PC-9 (cell line): Measurements from ENCODE around the gene CCL27. TPM values are rescaled to one million over a fixed set of nuclear protein-coding genes. Genes with fewer than 3 reads are reported as not detected.
A peak's percentile ranks its signal among the peaks of the same experiment; 100 is the strongest.

Experiments used
- BruUV-seq: library from RNA; stranded (reverse); fragments of 400-500 nt; replicated peaks from 2 replicates; lab custom pipeline; 2021; lab: Mats Ljungman, UMichigan
- CTCF ChIA-PET: fragments of 300-600 bp; sonication (Branson Sonifier 250); formaldehyde crosslinking; loops from one replicate; lab custom pipeline; 2022; ENCODE audit warnings: antibody characterized with exemption; lab: Charles Lee
- POLR2A ChIA-PET: fragments of 300-600 bp; sonication (Branson Sonifier 250); formaldehyde crosslinking; loops from one replicate; lab custom pipeline; 2022; ENCODE audit warnings: antibody characterized with exemption; ENCODE audit not compliant: unreplicated experiment; lab: Charles Lee
- DNase-seq, 2 experiments: peaks; one replicate each; pipeline versions ENCODE4 v3.0.0 to v3.0.0-alpha.2; 2015 to 2022; ENCODE audit warnings: mixed read lengths in 1 of 2
- H2AFZ ChIP-seq: fragments of 200-600 bp; sonication (generic); 2 replicates; pipeline ENCODE4 v1.8.1; 2017; ENCODE audit warnings: antibody characterized with exemption
- H3F3A ChIP-seq: fragments of 200-600 bp; sonication (generic); 2 replicates; pipeline ENCODE4 v1.8.1; 2017; ENCODE audit warnings: antibody characterized with exemption, mild to moderate bottlenecking, low read depth; ENCODE audit not compliant: insufficient read depth
- H3K27ac ChIP-seq: fragments of 200-600 bp; sonication (generic); 2 replicates; pipeline ENCODE4 v1.6.1; 2016; ENCODE audit warnings: mixed run types
- H3K27me3 ChIP-seq: fragments of 200-600 bp; sonication (generic); 2 replicates; pipeline ENCODE4 v1.6.1; 2016; ENCODE audit warnings: low read depth, mixed run types; ENCODE audit not compliant: insufficient read depth
- H3K36me3 ChIP-seq: fragments of 200-600 bp; sonication (generic); 2 replicates; pipeline ENCODE4 v1.6.1; 2016; ENCODE audit warnings: low read depth, mixed run types
- H3K4me1 ChIP-seq: fragments of 200-600 bp; sonication (generic); replicated peaks from 2 replicates; pipeline ENCODE4 v1.6.1; 2016; ENCODE audit warnings: mixed run types; ENCODE audit not compliant: insufficient read depth
- H3K4me2 ChIP-seq: fragments of 200-600 bp; sonication (generic); 2 replicates; pipeline ENCODE4 v1.6.1; 2017; ENCODE audit warnings: mixed run types
- H3K4me3 ChIP-seq: fragments of 200-600 bp; sonication (generic); 2 replicates; pipeline ENCODE4 v1.6.1; 2016; ENCODE audit warnings: mixed run types
- H3K79me2 ChIP-seq: fragments of 200-600 bp; sonication (generic); 2 replicates; pipeline ENCODE4 v1.6.1; 2017; ENCODE audit warnings: low read depth, mixed run types
- H3K9me2 ChIP-seq: fragments of 200-600 bp; sonication (generic); 2 replicates; pipeline ENCODE4 v1.8.1; 2017; ENCODE audit warnings: mild to moderate bottlenecking; ENCODE audit not compliant: insufficient read depth
- H3K9me3 ChIP-seq: fragments of 200-600 bp; sonication (generic); 2 replicates; pipeline ENCODE4 v1.8.1; 2016; ENCODE audit warnings: low read depth; ENCODE audit not compliant: insufficient read depth
- H4K20me1 ChIP-seq: fragments of 200-600 bp; sonication (generic); 2 replicates; pipeline ENCODE4 v1.8.1; 2017; ENCODE audit not compliant: insufficient read depth
- CTCF ChIP-seq: fragments of 200-600 bp; sonication (generic); conservative IDR thresholded peaks from 2 replicates; pipeline ENCODE4 v1.6.1; 2017; ENCODE audit warnings: mixed run types, antibody characterized with exemption, mild to moderate bottlenecking, moderate library complexity
- EZH2 ChIP-seq: fragments of 200-600 bp; sonication (generic); IDR thresholded peaks from 2 replicates; pipeline ENCODE4 v1.8.0; 2017; ENCODE audit warnings: antibody characterized with exemption, low read depth
- intact Hi-C: fragments of 100-400 bp; cut with micrococcal nuclease; formaldehyde crosslinking; loops from one replicate; pipeline ENCODE4 v1.10.0; 2022; ENCODE audit not compliant: unreplicated experiment
- total RNA-seq: library from RNA; stranded (reverse); gene quantifications from 2 replicates; pipeline ENCODE4 v1.2.3, GENCODE V29; 2021

Gene CCL27
- total RNA-seq, 1 experiment from 2014 or later: 0.44 TPM

- CTCF ChIA-PET: no interaction called here
- no peaks in the 10 kb centered on the region for H3K9me3 ChIP-seq
- BruUV-seq: no TSS peak
- H3K4me3 ChIP-seq: no peak overlapping the region
- no peaks in the 10 kb centered on the region for H3K27me3 ChIP-seq
- POLR2A ChIA-PET: no interaction called here
- H3K27ac ChIP-seq: no peak overlapping the region
- intact Hi-C loops: no loop called here
- no peaks in the 10 kb centered on the region; the same call in 1 of the 2 replicates for H4K20me1 ChIP-seq
- peaks cover 28% of the 10 kb centered on the region for H3K4me1 ChIP-seq
- no peaks in the 10 kb centered on the region for H3K9me2 ChIP-seq
- DNase-seq: no peak
- no peak overlapping the region for H3K4me2 ChIP-seq
- peaks cover 10% of the 10 kb centered on the region; the same call in 1 of the 2 replicates for H3K79me2 ChIP-seq
- no peaks in the 10 kb centered on the region for H3K36me3 ChIP-seq
- peaks cover 11% of the 10 kb centered on the region; the same call in 1 of the 2 replicates for H3F3A ChIP-seq
- H2AFZ ChIP-seq: no peak overlapping the region
- TF ChIP-seq EZH2 (no peak), CTCF (no peak)
Measured at GRCh38 chr9:34648673-34649072, 13.8 kb downstream of the CCL27 start.

- H3K36me3 ChIP-seq: no peaks in the 10 kb centered on the region
- H3K4me2 ChIP-seq: peak overlapping the region; percentile 88
- peaks cover 10% of the 10 kb centered on the region; the same call in 1 of the 2 replicates for H3K79me2 ChIP-seq
- no peaks in the 10 kb centered on the region; the same call in 1 of the 2 replicates for H4K20me1 ChIP-seq
- peak overlapping the region; percentile 71 for H3K4me3 ChIP-seq
- H3K9me2 ChIP-seq: no peaks in the 10 kb centered on the region
- TSS peak; percentile 44 for BruUV-seq
- TF ChIP-seq EZH2: no peak
- no peaks in the 10 kb centered on the region for H3K27me3 ChIP-seq
- DNase-seq: no peak
- ChIA-PET POLR2A (interaction anchor here (0.6 kb wide), 1 partner anchor 1010 kb away, joined by 3 read pairs; the partner anchor contains the start of genes CCDC107 and RMRP), CTCF (no interaction called here)
- H2AFZ ChIP-seq: no peak overlapping the region
- H3K9me3 ChIP-seq: no peaks in the 10 kb centered on the region
- no peak overlapping the region for H3K27ac ChIP-seq
- peaks cover 25% of the 10 kb centered on the region for H3K4me1 ChIP-seq
- intact Hi-C loops: loop anchor here (2.0 kb wide), 1 partner anchor 17 kb away; no protein-coding TSS in a partner anchor
- H3F3A ChIP-seq: peaks cover 11% of the 10 kb centered on the region; the same call in 1 of the 2 replicates
Measured at GRCh38 chr9:34647651-34648050, 14.8 kb downstream of the CCL27 start.

GRCh38 chr9:34647084-34647403 lies 15.4 kb downstream of the CCL27 start:
- no peaks in the 10 kb centered on the region for H3K9me3 ChIP-seq
- H3K9me2 ChIP-seq: no peaks in the 10 kb centered on the region
- H3K27me3 ChIP-seq: no peaks in the 10 kb centered on the region
- no peaks in the 10 kb centered on the region; the same call in 1 of the 2 replicates for H4K20me1 ChIP-seq
- intact Hi-C loops: loop anchor here (2.0 kb wide), 1 partner anchor 18 kb away; no protein-coding TSS in a partner anchor
- peak overlapping the region; percentile 92 for H2AFZ ChIP-seq
- peak overlapping the region; percentile 88 for H3K4me2 ChIP-seq
- H3F3A ChIP-seq: peaks cover 11% of the 10 kb centered on the region; the same call in 1 of the 2 replicates
- POLR2A ChIA-PET: no interaction called here
- peak overlapping the region; percentile 71 for H3K4me3 ChIP-seq
- BruUV-seq: no TSS peak
- no peaks in the 10 kb centered on the region for H3K36me3 ChIP-seq
- DNase-seq: no peak
- peaks cover 20% of the 10 kb centered on the region; the same call in 1 of the 2 replicates for H3K4me1 ChIP-seq
- CTCF ChIA-PET: interaction anchor here (0.6 to 1.2 kb wide), 2 partner anchors 9 to 383 kb away, joined by 3 to 6 read pairs; no protein-coding TSS in a partner anchor
- H3K79me2 ChIP-seq: peaks cover 10% of the 10 kb centered on the region; the same call in 1 of the 2 replicates
- no peak for TF ChIP-seq CTCF
- no peak overlapping the region for H3K27ac ChIP-seq
